GM19193 (cell line): ENCODE data around the gene GNG11.

Experiments used
- POLR2A ChIP-seq: IDR thresholded peaks from 4 replicates; pipeline ENCODE4 v1.6.1; 2011; ENCODE audit not compliant: insufficient read depth, insufficient read length; ENCODE audit errors: extremely low read depth

GNG11 gene

GRCh38 chr7:93902777-93903423 lies 18.6 kb upstream of the GNG11 start:
- no peak for TF ChIP-seq POLR2A

- TF ChIP-seq POLR2A, result no peak
These were observed 15.3 kb upstream of the GNG11 start, which contains the start of gene GNGT1 for GRCh38 chr7:93906267-93906666. Gene GNGT1 (plus strand): TSS chr7:93906567. CDS start chr7:93906747, 180 bp downstream.

- TF ChIP-seq POLR2A, result no peak
These were observed 11.2 kb upstream of the GNG11 start for GRCh38 chr7:93910076-93910994.

GRCh38 chr7:93913197-93913596 lies 8.3 kb upstream of the GNG11 start:
- TF ChIP-seq POLR2A, result no peak

- TF ChIP-seq POLR2A, result no peak
These were observed 6.9 kb upstream of the GNG11 start for GRCh38 chr7:93914581-93915066.

- no peak for TF ChIP-seq POLR2A
These were observed 896 bp upstream of the GNG11 start for GRCh38 chr7:93920496-93921182.

- TF ChIP-seq POLR2A, result no peak
These were observed 349 bp upstream of the GNG11 start for GRCh38 chr7:93921186-93921585.

- no peak for TF ChIP-seq POLR2A
These were observed 1.8 kb downstream of the GNG11 start for GRCh38 chr7:93923296-93923695.

- TF ChIP-seq POLR2A, result no peak
These were observed 2.4 kb downstream of the GNG11 start for GRCh38 chr7:93923942-93924341.

GRCh38 chr7:93926800-93927199 lies 5.3 kb downstream of the GNG11 start:
- no peak for TF ChIP-seq POLR2A

- TF ChIP-seq POLR2A, result no peak
These were observed 6.0 kb downstream of the GNG11 start for GRCh38 chr7:93927585-93927984.

GRCh38 chr7:93931655-93932054 lies 10.1 kb downstream of the GNG11 start:
- no peak for TF ChIP-seq POLR2A

- no peak for TF ChIP-seq POLR2A
These were observed 11.6 kb downstream of the GNG11 start for GRCh38 chr7:93933156-93933555.

GRCh38 chr7:93935102-93935501 lies 13.6 kb downstream of the GNG11 start:
- TF ChIP-seq POLR2A, result no peak

GRCh38 chr7:93937818-93938217 lies 16.3 kb downstream of the GNG11 start:
- TF ChIP-seq POLR2A, result no peak
